NCI-H2081 treated with DMSO at 0.1 percent for 48 hours (cell line): ENCODE results near the gene CIAO3.

ENCODE experiments used
- DNase-seq: peaks from one replicate; lab custom pipeline; 2025; lab: John Stamatoyannopoulos, UW

Gene CIAO3

DNA sequence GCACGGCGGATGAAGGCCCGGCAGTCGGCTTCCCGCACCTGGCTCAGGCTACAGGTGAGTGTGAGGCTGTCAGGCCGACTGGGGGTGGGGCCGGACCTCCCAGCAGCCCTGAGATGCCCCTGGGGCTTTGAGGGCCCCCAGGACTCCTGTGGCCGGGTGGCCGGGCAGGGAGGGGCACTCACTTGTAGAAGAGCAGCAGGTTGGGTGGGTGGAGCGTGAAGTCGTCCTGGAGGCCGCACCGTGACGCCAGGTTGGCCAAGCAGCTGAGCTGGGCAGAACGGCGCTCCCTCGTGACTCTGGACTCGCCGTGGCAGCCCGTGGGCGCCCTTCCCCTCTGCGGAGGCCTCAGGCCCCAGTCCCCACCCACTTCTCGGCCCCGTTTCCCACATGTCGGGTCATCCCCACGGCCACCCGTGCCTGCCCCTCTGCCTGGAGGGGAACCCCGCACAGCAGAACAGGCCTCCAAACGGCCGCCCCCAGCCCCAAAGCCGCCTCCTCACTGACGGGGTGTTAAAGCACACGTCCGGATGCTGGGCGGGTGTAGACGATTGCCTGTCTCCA, 34.5 kb upstream of the CIAO3 start:
- DNase-seq: no peak

GRCh38 chr16:774086-775001, 33.5 kb upstream of the CIAO3 start:
- DNase-seq: no peak

- DNase-seq: no peak
Observed at GRCh38 chr16:772959-773358, 32.2 kb upstream of the CIAO3 start.

DNA sequence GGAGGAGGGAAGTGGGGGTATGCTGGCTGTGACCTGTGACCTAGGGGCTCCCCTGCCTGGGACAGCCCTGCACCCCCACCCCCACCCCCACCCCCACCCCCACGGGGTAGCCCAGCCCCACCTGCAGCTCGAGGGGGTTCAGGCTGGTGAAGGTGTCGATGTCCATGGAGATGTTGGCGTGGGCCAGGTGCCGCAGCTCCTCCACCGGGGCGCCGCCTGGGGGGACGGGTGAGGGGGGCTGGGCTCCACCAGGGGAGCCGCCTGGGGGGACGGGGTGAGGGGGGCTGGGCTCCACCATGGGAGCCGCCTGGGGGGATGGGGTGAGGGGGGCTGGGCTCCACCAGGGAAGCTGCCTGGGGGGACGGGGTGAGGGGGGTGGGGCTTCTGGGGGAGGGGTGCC, 29.6 kb upstream of the CIAO3 start:
- no peak for DNase-seq

- no peak for DNase-seq
Observed at GRCh38 chr16:769934-770333, 29.1 kb upstream of the CIAO3 start.

DNA sequence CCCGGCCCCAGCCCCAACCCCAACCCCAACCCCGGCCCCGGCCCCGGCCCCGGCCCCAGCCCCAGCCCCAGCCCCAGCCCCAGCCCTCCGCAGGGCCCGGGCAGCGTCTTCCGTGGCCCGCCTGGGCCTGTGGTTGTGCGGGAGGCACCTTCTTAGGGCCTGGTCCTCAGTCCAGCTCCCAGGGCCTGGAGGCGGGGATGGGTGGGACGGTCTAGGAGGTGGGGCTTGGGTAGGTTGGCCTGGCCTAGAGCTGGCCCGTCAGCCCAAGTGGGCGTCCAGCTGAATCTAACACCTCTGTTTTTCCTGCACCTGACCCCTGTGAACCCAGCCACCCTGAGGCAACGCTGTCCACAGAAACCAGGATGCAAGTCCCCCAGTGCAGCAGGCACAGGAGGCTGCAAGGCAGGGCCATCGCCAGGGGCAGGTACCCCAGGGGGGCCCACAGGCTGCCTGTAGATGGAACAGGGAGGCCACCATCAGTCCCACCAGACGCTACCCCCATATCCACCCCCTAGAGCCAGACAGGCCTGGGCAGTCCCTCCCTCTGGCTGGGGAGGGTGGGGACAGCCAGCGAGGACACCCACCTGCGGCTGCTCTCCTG, 28.5 kb upstream of the CIAO3 start:
- no peak for DNase-seq

- DNase-seq: no peak
Observed at GRCh38 chr16:768428-768827, 27.6 kb upstream of the CIAO3 start.

DNA sequence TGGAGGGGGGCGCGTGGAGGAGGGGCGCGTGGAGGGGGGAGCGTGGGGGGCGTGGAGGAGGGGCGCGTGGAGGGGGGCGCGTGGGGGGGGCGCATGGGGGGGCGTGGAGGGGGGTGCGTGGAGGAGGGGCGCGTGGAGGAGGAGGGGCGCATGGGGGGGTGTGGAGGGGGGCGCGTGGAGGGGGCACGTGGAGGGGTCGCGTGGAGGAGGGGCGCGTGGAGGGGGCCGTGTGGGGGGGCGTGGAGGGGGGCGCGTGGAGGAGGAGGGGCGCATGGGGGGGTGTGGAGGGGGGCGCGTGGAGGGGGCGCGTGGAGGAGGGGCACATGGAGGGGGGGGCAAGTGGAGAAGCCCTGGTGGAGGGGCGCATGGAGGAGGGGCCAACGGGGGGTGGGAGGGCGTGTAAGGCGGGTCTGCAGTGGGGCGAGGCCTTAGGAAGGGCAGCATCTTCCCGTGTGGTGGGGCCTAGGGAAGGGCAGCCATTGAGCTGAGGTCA, 27.0 kb upstream of the CIAO3 start:
- no peak for DNase-seq

- DNase-seq: no peak
Observed at GRCh38 chr16:766820-767640, 26.2 kb upstream of the CIAO3 start.

GRCh38 chr16:766008-766819, 25.4 kb upstream of the CIAO3 start:
- DNase-seq: no peak

DNA sequence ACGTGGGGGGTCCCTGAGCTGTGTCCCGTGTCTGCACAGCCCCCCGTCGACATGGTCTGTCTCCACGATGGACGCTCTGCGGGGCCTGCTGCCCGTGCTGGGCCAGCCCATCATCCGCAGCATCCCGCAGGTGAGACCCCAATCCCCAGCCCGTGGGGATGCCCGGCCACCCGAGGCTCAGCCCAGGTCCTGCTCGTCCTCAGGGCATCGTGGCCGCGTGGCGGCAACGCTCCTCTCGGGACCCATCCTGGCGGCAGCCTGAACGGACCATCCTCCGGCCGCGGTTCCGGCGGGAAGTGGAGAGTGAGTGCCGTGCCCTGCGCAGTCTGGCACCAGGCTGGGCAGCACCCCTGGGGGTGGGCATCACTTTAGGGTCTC, 24.7 kb upstream of the CIAO3 start:
- DNase-seq: no peak

DNA sequence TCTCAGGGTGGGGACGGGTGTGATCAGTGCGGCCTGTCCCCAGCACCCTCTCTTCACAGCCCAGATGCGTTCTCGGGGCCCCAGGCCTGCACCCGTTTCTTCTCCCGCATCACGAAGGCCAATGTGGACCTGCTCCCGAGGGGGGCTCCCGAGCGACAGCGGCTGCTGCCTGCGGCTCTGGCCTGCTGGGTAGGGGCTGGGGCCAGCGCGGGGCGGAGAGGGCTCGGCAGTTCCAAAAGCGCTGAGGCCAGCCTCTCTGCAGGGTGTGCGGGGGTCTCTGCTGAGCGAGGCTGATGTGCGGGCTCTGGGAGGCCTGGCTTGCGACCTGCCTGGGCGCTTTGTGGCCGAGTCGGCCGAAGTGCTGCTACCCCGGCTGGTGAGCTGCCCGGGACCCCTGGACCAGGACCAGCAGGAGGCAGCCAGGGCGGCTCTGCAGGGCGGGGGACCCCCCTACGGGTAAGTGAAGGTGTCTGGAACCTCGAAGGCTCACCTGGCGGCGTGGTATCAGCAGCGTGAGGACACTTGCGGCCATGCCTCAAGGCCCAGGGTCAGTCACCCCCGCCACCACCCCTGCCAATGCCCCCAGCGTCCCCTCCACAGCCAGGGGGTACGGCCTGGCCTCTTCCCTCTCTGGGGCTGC, 24.2 kb upstream of the CIAO3 start:
- DNase-seq: no peak

- no peak for DNase-seq
Observed at GRCh38 chr16:764184-764750, 23.5 kb upstream of the CIAO3 start.

- no peak for DNase-seq
Observed at GRCh38 chr16:763369-764183, 22.8 kb upstream of the CIAO3 start.

DNA sequence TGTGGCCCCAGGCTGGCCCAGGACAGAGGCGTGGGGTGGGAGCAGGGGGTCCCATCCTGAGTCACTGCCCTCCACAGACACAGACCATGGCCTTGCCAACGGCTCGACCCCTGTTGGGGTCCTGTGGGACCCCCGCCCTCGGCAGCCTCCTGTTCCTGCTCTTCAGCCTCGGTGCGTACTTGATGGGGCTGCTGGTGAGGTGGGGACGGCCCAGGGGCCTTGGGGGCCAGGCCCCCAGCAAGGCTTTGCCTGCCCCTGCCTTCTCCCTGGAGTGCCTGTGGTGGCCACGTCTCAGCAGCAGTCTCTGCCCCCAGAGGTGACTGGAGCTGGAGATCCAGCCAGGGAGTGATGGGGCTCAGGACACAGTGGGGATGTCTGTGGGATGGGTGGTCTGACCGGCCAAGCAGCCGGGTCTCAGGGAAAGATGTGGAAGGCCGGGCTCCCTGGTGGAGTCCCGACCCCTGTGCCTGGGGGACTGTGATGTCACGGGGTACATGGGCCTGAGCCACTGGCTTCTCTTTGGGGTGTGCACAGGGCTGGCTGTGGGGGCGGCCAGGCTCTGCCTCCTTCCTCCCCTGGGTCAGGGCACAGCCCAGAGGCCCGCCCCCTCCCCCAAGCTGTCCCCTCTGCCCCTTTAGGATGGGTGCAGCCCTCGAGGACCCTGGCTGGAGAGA, 21.9 kb upstream of the CIAO3 start:
- no peak for DNase-seq

DNA sequence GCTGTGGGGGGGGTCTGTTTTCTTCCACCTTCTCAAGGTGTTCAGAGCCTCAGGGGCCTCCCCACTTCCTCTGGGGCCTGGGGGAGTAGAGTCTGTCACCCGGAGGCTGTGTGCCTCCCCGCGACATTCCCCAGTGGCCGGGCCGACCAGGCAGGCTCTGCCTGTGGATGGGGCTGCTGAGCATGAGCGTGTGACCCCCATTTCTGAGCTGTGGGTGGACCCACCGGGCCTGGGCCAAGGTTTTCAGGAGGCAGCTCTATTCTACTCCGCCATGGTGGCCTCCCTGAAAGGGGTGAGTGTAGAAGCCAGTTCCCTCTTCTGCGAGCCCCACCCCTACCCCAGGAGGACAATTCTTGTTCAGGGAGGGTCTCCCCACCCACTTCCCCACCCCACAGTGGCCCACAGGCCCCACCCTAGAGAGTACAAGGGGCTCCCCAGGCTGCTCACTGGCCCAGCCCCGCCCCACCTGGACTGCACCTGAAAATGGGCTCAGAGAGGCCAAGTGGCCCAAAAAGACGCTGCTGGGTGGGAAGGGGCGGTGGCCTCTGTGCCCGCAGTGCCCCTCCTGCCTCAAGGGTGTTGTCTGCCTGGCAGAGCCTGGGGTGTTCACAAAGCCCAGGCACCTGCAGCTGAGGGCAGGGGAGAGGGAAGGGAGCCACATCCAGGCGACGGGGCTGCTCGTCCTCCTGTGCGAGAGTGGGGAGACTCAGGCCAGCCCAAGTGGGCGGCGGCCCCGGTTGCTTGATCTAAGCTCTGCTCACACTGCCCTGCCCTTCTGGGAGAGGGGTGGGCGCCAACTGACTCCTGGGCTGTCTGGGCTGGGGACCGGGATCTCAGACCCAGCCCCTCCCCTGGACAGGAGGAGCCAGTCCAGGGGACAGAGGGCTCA, 21.1 kb upstream of the CIAO3 start:
- DNase-seq: no peak

DNA sequence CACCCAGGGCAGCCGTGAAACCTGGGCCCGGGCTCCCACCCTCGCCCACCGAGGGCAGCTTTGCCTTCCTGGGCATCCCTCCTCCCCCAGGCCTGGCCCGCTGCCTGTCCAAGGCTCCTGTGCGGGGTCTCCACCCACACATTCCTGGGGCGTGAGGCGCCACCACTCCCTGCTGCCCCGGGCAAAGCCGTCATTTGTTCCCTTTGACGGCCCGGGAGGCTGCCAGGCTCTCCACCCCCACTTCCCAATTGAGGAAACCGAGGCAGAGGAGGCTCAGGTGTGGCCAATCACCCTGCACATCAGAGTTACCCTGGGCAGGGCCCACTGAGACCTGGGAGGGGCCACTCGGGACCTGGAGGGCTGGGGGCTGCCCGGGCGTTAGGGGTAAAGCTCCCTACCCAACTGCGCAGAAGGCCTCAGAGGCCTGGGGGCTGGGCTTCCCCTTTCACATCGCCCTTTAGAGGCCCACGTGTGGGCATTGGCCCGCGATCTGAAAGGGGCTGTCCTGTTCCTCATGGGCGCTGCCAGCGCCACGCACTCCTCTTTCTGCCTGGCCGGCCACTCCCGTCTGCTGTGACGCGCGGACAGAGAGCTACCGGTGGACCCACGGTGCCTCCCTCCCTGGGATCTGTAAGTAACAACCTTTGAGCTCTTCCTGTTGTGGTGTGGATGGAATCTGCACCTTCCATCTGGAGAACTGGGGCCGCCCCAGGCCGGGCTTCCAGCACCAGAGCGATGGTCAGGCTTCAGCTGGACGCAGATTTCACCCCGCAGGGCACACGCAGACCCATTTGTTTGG, 19.9 kb upstream of the CIAO3 start, which contains the start of gene MSLN:
TSS of gene MSLN (plus strand) at position 190 of the 799 bp plus-strand sequence. CDS start 1,947 bp downstream, outside the sequence.
- no peak for DNase-seq
